ENCODE results near the gene NR1H4. TPM values are rescaled to one million over a fixed set of nuclear protein-coding genes. Genes with fewer than 3 reads are reported as not detected.

Gene NR1H4
- total and polyA plus RNA-seq, 4 donors: 33.5 to 106 (median 55.0) TPM

GRCh38 chr12:100439797-100440196 is 33.9 kb upstream of the NR1H4 start:
- H3K27me3 ChIP-seq (ENCODE audit: control insufficient read depth in 4 of 4, insufficient read depth in 4 of 4, low read length in 3 of 4): no peaks in the 10 kb centered on the region

More at GRCh38 chr12:100439797-100440196, 33.9 kb upstream of the NR1H4 start:
- H3K27ac ChIP-seq (ENCODE audit: low read depth in 1 of 2, low read length in 2 of 2): peak overlapping the region; percentile 30 to 38
- 94% methylated on average over 2 of the region's 2 CpGs for WGBS
- no peaks in the 10 kb centered on the region for H3K36me3 ChIP-seq (ENCODE audit: control insufficient read depth in 4 of 4, insufficient read depth in 3 of 4, low read depth in 1 of 4, low read length in 3 of 4)
- TF ChIP-seq HNF4G (IDR thresholded peaks at IDR 0.05): no peak
- TF ChIP-seq NR2F2 (IDR thresholded peaks at IDR 0.05): no peak
- TF ChIP-seq, protein P1, sequence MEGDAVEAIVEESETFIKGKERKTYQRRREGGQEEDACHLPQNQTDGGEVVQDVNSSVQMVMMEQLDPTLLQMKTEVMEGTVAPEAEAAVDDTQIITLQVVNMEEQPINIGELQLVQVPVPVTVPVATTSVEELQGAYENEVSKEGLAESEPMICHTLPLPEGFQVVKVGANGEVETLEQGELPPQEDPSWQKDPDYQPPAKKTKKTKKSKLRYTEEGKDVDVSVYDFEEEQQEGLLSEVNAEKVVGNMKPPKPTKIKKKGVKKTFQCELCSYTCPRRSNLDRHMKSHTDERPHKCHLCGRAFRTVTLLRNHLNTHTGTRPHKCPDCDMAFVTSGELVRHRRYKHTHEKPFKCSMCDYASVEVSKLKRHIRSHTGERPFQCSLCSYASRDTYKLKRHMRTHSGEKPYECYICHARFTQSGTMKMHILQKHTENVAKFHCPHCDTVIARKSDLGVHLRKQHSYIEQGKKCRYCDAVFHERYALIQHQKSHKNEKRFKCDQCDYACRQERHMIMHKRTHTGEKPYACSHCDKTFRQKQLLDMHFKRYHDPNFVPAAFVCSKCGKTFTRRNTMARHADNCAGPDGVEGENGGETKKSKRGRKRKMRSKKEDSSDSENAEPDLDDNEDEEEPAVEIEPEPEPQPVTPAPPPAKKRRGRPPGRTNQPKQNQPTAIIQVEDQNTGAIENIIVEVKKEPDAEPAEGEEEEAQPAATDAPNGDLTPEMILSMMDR (IDR thresholded peaks at IDR 0.05; ENCODE audit: low read depth, low read length, missing input control): no peak
- TF ChIP-seq HNF4A (conservative IDR thresholded peaks at IDR 0.05): no peak
- TF ChIP-seq, protein P2, sequence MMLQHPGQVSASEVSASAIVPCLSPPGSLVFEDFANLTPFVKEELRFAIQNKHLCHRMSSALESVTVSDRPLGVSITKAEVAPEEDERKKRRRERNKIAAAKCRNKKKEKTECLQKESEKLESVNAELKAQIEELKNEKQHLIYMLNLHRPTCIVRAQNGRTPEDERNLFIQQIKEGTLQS (IDR thresholded peaks at IDR 0.05): no peak
- TF ChIP-seq JUND (IDR thresholded peaks at IDR 0.05): no peak
- no peak for TF ChIP-seq EGR1 (IDR thresholded peaks at IDR 0.05; ENCODE audit: low read depth in 2 of 2)
- TF ChIP-seq GABPA (IDR thresholded peaks at IDR 0.05 in 1 of 2, conservative IDR thresholded peaks at IDR 0.05 in 1 of 2): no peak
- no peak for TF ChIP-seq TAF1 (conservative IDR thresholded peaks at IDR 0.05)
- no peak for TF ChIP-seq FOXA1 (IDR thresholded peaks at IDR 0.05)
- no peak for TF ChIP-seq YY1 (IDR thresholded peaks at IDR 0.05)
- TF ChIP-seq, protein P3, sequence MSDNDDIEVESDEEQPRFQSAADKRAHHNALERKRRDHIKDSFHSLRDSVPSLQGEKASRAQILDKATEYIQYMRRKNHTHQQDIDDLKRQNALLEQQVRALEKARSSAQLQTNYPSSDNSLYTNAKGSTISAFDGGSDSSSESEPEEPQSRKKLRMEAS (IDR thresholded peaks at IDR 0.05): no peak
- no peak for TF ChIP-seq RXRA (IDR thresholded peaks at IDR 0.05)
- no peak for TF ChIP-seq SP1 (IDR thresholded peaks at IDR 0.05)
- TF ChIP-seq, protein P4, sequence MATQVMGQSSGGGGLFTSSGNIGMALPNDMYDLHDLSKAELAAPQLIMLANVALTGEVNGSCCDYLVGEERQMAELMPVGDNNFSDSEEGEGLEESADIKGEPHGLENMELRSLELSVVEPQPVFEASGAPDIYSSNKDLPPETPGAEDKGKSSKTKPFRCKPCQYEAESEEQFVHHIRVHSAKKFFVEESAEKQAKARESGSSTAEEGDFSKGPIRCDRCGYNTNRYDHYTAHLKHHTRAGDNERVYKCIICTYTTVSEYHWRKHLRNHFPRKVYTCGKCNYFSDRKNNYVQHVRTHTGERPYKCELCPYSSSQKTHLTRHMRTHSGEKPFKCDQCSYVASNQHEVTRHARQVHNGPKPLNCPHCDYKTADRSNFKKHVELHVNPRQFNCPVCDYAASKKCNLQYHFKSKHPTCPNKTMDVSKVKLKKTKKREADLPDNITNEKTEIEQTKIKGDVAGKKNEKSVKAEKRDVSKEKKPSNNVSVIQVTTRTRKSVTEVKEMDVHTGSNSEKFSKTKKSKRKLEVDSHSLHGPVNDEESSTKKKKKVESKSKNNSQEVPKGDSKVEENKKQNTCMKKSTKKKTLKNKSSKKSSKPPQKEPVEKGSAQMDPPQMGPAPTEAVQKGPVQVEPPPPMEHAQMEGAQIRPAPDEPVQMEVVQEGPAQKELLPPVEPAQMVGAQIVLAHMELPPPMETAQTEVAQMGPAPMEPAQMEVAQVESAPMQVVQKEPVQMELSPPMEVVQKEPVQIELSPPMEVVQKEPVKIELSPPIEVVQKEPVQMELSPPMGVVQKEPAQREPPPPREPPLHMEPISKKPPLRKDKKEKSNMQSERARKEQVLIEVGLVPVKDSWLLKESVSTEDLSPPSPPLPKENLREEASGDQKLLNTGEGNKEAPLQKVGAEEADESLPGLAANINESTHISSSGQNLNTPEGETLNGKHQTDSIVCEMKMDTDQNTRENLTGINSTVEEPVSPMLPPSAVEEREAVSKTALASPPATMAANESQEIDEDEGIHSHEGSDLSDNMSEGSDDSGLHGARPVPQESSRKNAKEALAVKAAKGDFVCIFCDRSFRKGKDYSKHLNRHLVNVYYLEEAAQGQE (IDR thresholded peaks at IDR 0.05): no peak
- TF ChIP-seq, protein P5, sequence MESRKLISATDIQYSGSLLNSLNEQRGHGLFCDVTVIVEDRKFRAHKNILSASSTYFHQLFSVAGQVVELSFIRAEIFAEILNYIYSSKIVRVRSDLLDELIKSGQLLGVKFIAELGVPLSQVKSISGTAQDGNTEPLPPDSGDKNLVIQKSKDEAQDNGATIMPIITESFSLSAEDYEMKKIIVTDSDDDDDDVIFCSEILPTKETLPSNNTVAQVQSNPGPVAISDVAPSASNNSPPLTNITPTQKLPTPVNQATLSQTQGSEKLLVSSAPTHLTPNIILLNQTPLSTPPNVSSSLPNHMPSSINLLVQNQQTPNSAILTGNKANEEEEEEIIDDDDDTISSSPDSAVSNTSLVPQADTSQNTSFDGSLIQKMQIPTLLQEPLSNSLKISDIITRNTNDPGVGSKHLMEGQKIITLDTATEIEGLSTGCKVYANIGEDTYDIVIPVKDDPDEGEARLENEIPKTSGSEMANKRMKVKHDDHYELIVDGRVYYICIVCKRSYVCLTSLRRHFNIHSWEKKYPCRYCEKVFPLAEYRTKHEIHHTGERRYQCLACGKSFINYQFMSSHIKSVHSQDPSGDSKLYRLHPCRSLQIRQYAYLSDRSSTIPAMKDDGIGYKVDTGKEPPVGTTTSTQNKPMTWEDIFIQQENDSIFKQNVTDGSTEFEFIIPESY (IDR thresholded peaks at IDR 0.05): no peak
- TF ChIP-seq RAD21 (IDR thresholded peaks at IDR 0.05): no peak
- peaks cover 5 to 49% (median 45%) of the 10 kb centered on the region in 4 donors for H3K4me1 ChIP-seq (ENCODE audit: control insufficient read depth in 4 of 4, insufficient read depth in 4 of 4, low read length in 3 of 4)
- no peak overlapping the region for H3K4me3 ChIP-seq (ENCODE audit: low read depth in 1 of 3, low read length in 3 of 3)
- no peak overlapping the region for H3K9ac ChIP-seq (ENCODE audit: low read depth in 1 of 2, low read length in 2 of 2)
- no peak for DNase-seq (ENCODE audit: low spot score)
- H3K9me3 ChIP-seq (ENCODE audit: control insufficient read depth in 4 of 4, low read length in 3 of 4): no peaks in the 10 kb centered on the region
